SHP77 (cell line): Measurements from ENCODE around the gene TPRX2.
"Not testable (repeated sequence)": the region's sequence is repeated elsewhere in the genome, so short reads cannot be mapped to it uniquely, and the experiment has no call there.

Source experiments
- DNase-seq, 2 experiments: peaks; one replicate each; lab custom pipeline; 2025; lab: John Stamatoyannopoulos, UW

The TPRX2 gene

GRCh38 chr19:47861630-47862029 lies 2.6 kb downstream of the TPRX2 start:
- no peak for DNase-seq

GRCh38 chr19:47863514-47863936 lies 4.5 kb downstream of the TPRX2 start:
- peak; percentile 64 to 71 for DNase-seq

- DNase-seq = no peak
Measured at GRCh38 chr19:47865166-47865565, 6.1 kb downstream of the TPRX2 start.

- DNase-seq = no peak
Measured at GRCh38 chr19:47878906-47879305, 19.9 kb downstream of the TPRX2 start.

- not testable (repeated sequence) for DNase-seq
Measured at GRCh38 chr19:47879385-47879784, 20.4 kb downstream of the TPRX2 start.

GRCh38 chr19:47881757-47882156 lies 22.7 kb downstream of the TPRX2 start:
- no peak for DNase-seq

GRCh38 chr19:47882890-47883289 lies 23.9 kb downstream of the TPRX2 start:
- no peak for DNase-seq

- no peak for DNase-seq
Measured at GRCh38 chr19:47885067-47885463, 26.0 kb downstream of the TPRX2 start.

GRCh38 chr19:47886010-47886559 lies 27.1 kb downstream of the TPRX2 start, which contains the start of gene SULT2A1:
Gene SULT2A1 (minus strand): TSS chr19:47886315. CDS start chr19:47886257, 58 bp downstream.
- no peak for DNase-seq

GRCh38 chr19:47890865-47891621 lies 32.0 kb downstream of the TPRX2 start:
- DNase-seq = no peak

GRCh38 chr19:47891622-47891922 lies 32.5 kb downstream of the TPRX2 start:
- DNase-seq = no peak

- DNase-seq = no peak
Measured at GRCh38 chr19:47891923-47892666, 33.1 kb downstream of the TPRX2 start.

- no peak for DNase-seq
Measured at GRCh38 chr19:47895165-47895782, 36.2 kb downstream of the TPRX2 start.

GRCh38 chr19:47896019-47896418 lies 37.0 kb downstream of the TPRX2 start:
- DNase-seq = no peak

GRCh38 chr19:47896773-47897172 lies 37.7 kb downstream of the TPRX2 start:
- DNase-seq = no peak

GRCh38 chr19:47897861-47898260 lies 38.8 kb downstream of the TPRX2 start:
- DNase-seq = no peak

- DNase-seq = no peak
Measured at GRCh38 chr19:47899335-47899734, 40.3 kb downstream of the TPRX2 start.

GRCh38 chr19:47901370-47901769 lies 42.3 kb downstream of the TPRX2 start:
- DNase-seq = no peak

GRCh38 chr19:47909350-47909749 lies 50.3 kb downstream of the TPRX2 start:
- not testable (repeated sequence) for DNase-seq

GRCh38 chr19:47910191-47910590 lies 51.2 kb downstream of the TPRX2 start:
- not testable (repeated sequence) for DNase-seq
